RWPE2 (cell line): Measurements from ENCODE around the gene NAB2.
A peak's percentile ranks its signal among the peaks of the same experiment; 100 is the strongest.

ENCODE experiments used
- ATAC-seq: fragments of 200-7000 bp; cut with Tn5 transposase; 3 replicates; pipeline ENCODE4 v1.9.1; 2021; ENCODE audit warnings: low read depth
- DNase-seq: peaks from one replicate; pipeline ENCODE4 v3.0.0-alpha.2; 2020; ENCODE audit warnings: low spot score
- H3K27ac ChIP-seq: fragments of 450-650 bp; 2 replicates; pipeline ENCODE4 v1.5.1; 2017; ENCODE audit warnings: mild to moderate bottlenecking; ENCODE audit not compliant: poor library complexity, severe bottlenecking
- H3K27me3 ChIP-seq: fragments of 250-450 bp; sonication (Bioruptor Pico); 2 replicates; pipeline ENCODE4 v1.5.1; 2021; ENCODE audit warnings: mild to moderate bottlenecking, moderate library complexity; ENCODE audit not compliant: insufficient read depth, poor library complexity, severe bottlenecking
- H3K36me3 ChIP-seq: fragments of 250-450 bp; sonication (Bioruptor Pico); 2 replicates; pipeline ENCODE4 v1.5.1; 2020; ENCODE audit warnings: low read depth, mild to moderate bottlenecking, moderate library complexity
- H3K4me1 ChIP-seq: fragments of 250-450 bp; sonication (Bioruptor Pico); 2 replicates; pipeline ENCODE4 v1.5.1; 2021; ENCODE audit warnings: mild to moderate bottlenecking, moderate library complexity; ENCODE audit not compliant: insufficient read depth, poor library complexity, severe bottlenecking
- H3K4me3 ChIP-seq: fragments of 250-450 bp; sonication (Bioruptor Pico); 2 replicates; pipeline ENCODE4 v1.5.1; 2021; ENCODE audit warnings: mild to moderate bottlenecking, moderate library complexity; ENCODE audit not compliant: severe bottlenecking
- H3K9me3 ChIP-seq: fragments of 250-450 bp; sonication (Bioruptor Pico); 2 replicates; pipeline ENCODE4 v1.5.1; 2021; ENCODE audit warnings: mild to moderate bottlenecking, moderate library complexity; ENCODE audit not compliant: severe bottlenecking
- TF ChIP-seq, protein P1 (sequence below): fragments of 450-650 bp; IDR thresholded peaks from one replicate; pipeline ENCODE4 v1.5.1; 2017; ENCODE audit warnings: mild to moderate bottlenecking, moderate library complexity; ENCODE audit not compliant: poor library complexity, severe bottlenecking

The NAB2 gene

GRCh38 chr12:57128519-57129247, 39.8 kb downstream of the NAB2 start:
- no peak for DNase-seq
- H3K27ac ChIP-seq = peak overlapping the region; percentile 62

GRCh38 chr12:57129321-57129842, 40.5 kb downstream of the NAB2 start:
- Histone ChIP-seq H3K4me1 (peaks cover 3% of the 10 kb centered on the region), H3K27me3 (no peaks in the 10 kb centered on the region), H3K27ac (peak overlapping the region; percentile 62), H3K9me3 (no peaks in the 10 kb centered on the region), H3K4me3 (peak overlapping the region; percentile 82), H3K36me3 (no peaks in the 10 kb centered on the region)
- no peak for ATAC-seq
- no peak for DNase-seq
- TF ChIP-seq, protein P1, sequence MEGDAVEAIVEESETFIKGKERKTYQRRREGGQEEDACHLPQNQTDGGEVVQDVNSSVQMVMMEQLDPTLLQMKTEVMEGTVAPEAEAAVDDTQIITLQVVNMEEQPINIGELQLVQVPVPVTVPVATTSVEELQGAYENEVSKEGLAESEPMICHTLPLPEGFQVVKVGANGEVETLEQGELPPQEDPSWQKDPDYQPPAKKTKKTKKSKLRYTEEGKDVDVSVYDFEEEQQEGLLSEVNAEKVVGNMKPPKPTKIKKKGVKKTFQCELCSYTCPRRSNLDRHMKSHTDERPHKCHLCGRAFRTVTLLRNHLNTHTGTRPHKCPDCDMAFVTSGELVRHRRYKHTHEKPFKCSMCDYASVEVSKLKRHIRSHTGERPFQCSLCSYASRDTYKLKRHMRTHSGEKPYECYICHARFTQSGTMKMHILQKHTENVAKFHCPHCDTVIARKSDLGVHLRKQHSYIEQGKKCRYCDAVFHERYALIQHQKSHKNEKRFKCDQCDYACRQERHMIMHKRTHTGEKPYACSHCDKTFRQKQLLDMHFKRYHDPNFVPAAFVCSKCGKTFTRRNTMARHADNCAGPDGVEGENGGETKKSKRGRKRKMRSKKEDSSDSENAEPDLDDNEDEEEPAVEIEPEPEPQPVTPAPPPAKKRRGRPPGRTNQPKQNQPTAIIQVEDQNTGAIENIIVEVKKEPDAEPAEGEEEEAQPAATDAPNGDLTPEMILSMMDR = no peak

More at GRCh38 chr12:57128519-57129247, 39.8 kb downstream of the NAB2 start:
- no peaks in the 10 kb centered on the region for H3K9me3 ChIP-seq
- TF ChIP-seq, protein P1 = no peak
- no peaks in the 10 kb centered on the region for H3K27me3 ChIP-seq
- peak; percentile 4; the same call in 1 of the 3 replicates for ATAC-seq
- no peaks in the 10 kb centered on the region for H3K36me3 ChIP-seq
- H3K4me3 ChIP-seq = peak overlapping the region; percentile 82
- H3K4me1 ChIP-seq = peaks cover 3% of the 10 kb centered on the region

- H3K27ac ChIP-seq = no peak overlapping the region
- ATAC-seq = no peak
- H3K9me3 ChIP-seq = no peaks in the 10 kb centered on the region
- H3K4me1 ChIP-seq = peaks cover 3% of the 10 kb centered on the region
- no peak for DNase-seq
- H3K36me3 ChIP-seq = no peaks in the 10 kb centered on the region
- peak overlapping the region; percentile 82 for H3K4me3 ChIP-seq
- no peaks in the 10 kb centered on the region for H3K27me3 ChIP-seq
- TF ChIP-seq, protein P1 = no peak
Measured at GRCh38 chr12:57129889-57130288, 41.0 kb downstream of the NAB2 start.

- ATAC-seq = no peak
- TF ChIP-seq, protein P1 = no peak
- H3K36me3 ChIP-seq = no peaks in the 10 kb centered on the region
- no peak for DNase-seq
- H3K9me3 ChIP-seq = no peaks in the 10 kb centered on the region
- no peak overlapping the region for H3K4me3 ChIP-seq
- H3K27me3 ChIP-seq = no peaks in the 10 kb centered on the region
- H3K4me1 ChIP-seq = peaks cover 3% of the 10 kb centered on the region
- H3K27ac ChIP-seq = no peak overlapping the region
Measured at GRCh38 chr12:57130941-57131340, 42.0 kb downstream of the NAB2 start.
